Activated effector memory CD4-positive, alpha-beta T cell treated with anti-CD3 and anti-CD28 coated beads, Interleukin-2, amount 50 U/mL, for 16 hours (primary cell): ENCODE measurements around the gene CTNNA2.

Experiments
- DNase-seq: peaks from one replicate; pipeline ENCODE4 v3.0.0-alpha.2; 2020

The CTNNA2 gene

GRCh38 chr2:80454628-80455027, 941.8 kb downstream of the CTNNA2 start:
- no peak for DNase-seq

GRCh38 chr2:80459028-80459427, 946.2 kb downstream of the CTNNA2 start:
- no peak for DNase-seq

GRCh38 chr2:80461505-80462197, 948.8 kb downstream of the CTNNA2 start:
- no peak for DNase-seq

GRCh38 chr2:80462654-80463053, 949.8 kb downstream of the CTNNA2 start:
- DNase-seq = no peak

- no peak for DNase-seq
Observed at GRCh38 chr2:80464275-80464674, 951.4 kb downstream of the CTNNA2 start.

GRCh38 chr2:80467262-80467811, 954.5 kb downstream of the CTNNA2 start:
- no peak for DNase-seq

- DNase-seq = no peak
Observed at GRCh38 chr2:80469428-80469827, 956.6 kb downstream of the CTNNA2 start.

- no peak for DNase-seq
Observed at GRCh38 chr2:80473069-80473468, 960.2 kb downstream of the CTNNA2 start.

GRCh38 chr2:80473796-80474195, 960.9 kb downstream of the CTNNA2 start:
- no peak for DNase-seq

GRCh38 chr2:80475970-80476369, 963.1 kb downstream of the CTNNA2 start:
- DNase-seq = no peak

GRCh38 chr2:80476535-80477117, 963.8 kb downstream of the CTNNA2 start:
- DNase-seq = no peak

GRCh38 chr2:80482276-80482675, 969.4 kb downstream of the CTNNA2 start:
- no peak for DNase-seq

- no peak for DNase-seq
Observed at GRCh38 chr2:80489717-80490116, 976.9 kb downstream of the CTNNA2 start.

- no peak for DNase-seq
Observed at GRCh38 chr2:80490964-80491363, 978.1 kb downstream of the CTNNA2 start.

GRCh38 chr2:80496346-80496745, 983.5 kb downstream of the CTNNA2 start:
- no peak for DNase-seq

- no peak for DNase-seq
Observed at GRCh38 chr2:80496775-80497174, 983.9 kb downstream of the CTNNA2 start.

GRCh38 chr2:80499095-80499494, 986.2 kb downstream of the CTNNA2 start:
- DNase-seq = no peak

GRCh38 chr2:80501874-80502624, 989.2 kb downstream of the CTNNA2 start:
- no peak for DNase-seq

- DNase-seq = no peak
Observed at GRCh38 chr2:80506563-80506962, 993.7 kb downstream of the CTNNA2 start.

GRCh38 chr2:80510716-80511115, 997.9 kb downstream of the CTNNA2 start:
- DNase-seq = no peak

- DNase-seq = no peak
Observed at GRCh38 chr2:80515964-80516363, 1003.1 kb downstream of the CTNNA2 start.

GRCh38 chr2:80517316-80517715, 1004.5 kb downstream of the CTNNA2 start:
- DNase-seq = no peak

GRCh38 chr2:80519121-80519643, 1006.3 kb downstream of the CTNNA2 start:
- no peak for DNase-seq
